MCF 10A (cell line): ENCODE data around the gene PPP2R5C. TPM values are rescaled to one million over a fixed set of nuclear protein-coding genes. Genes with fewer than 3 reads are reported as not detected.

ENCODE experiments used
- BruUV-seq: library from RNA; stranded (reverse); fragments of 400-500 nt; replicated peaks from 2 replicates; lab custom pipeline; 2021; lab: Mats Ljungman, UMichigan
- CTCF ChIA-PET: fragments of 300-600 bp; sonication (Branson Sonifier 250); formaldehyde crosslinking; extraction: SDS; loops from one replicate; lab custom pipeline; 2021; ENCODE audit warnings: antibody characterized with exemption, inconsistent platforms; lab: Yijun Ruan, JAX
- POLR2A ChIA-PET: fragments of 300-600, 350-650 bp; sonication (Branson Sonifier 250); formaldehyde crosslinking; extraction: SDS; loops from one replicate; lab custom pipeline; 2020; ENCODE audit warnings: antibody characterized with exemption, inconsistent platforms; lab: Yijun Ruan, JAX
- DNase-seq: peaks from one replicate; pipeline ENCODE4 v3.0.0-alpha.2; 2018; ENCODE audit not compliant: unreplicated experiment
- H3K27ac Mint-ChIP-seq: one replicate; pipeline ENCODE4 v1.8.0; 2022; ENCODE audit warnings: mild to moderate bottlenecking, low read depth, mixed read lengths; ENCODE audit not compliant: unreplicated experiment
- H3K27me3 Mint-ChIP-seq: one replicate; pipeline ENCODE4 v1.8.0; 2022; ENCODE audit warnings: mixed read lengths; ENCODE audit not compliant: insufficient read depth, unreplicated experiment
- H3K36me3 Mint-ChIP-seq: one replicate; pipeline ENCODE4 v1.8.0; 2022; ENCODE audit warnings: mild to moderate bottlenecking, moderate library complexity, mixed read lengths; ENCODE audit not compliant: insufficient read depth, unreplicated experiment
- H3K4me1 Mint-ChIP-seq: one replicate; pipeline ENCODE4 v1.8.0; 2022; ENCODE audit warnings: mixed read lengths; ENCODE audit not compliant: insufficient read depth, unreplicated experiment
- H3K4me3 Mint-ChIP-seq: one replicate; pipeline ENCODE4 v1.8.0; 2022; ENCODE audit warnings: mild to moderate bottlenecking, moderate library complexity, mixed read lengths; ENCODE audit not compliant: unreplicated experiment
- H3K9me3 Mint-ChIP-seq: one replicate; pipeline ENCODE4 v1.8.0; 2022; ENCODE audit warnings: mixed read lengths; ENCODE audit not compliant: unreplicated experiment
- CTCF ChIP-seq: fragments of 200-600 bp; IDR thresholded peaks from one replicate; pipeline ENCODE4 v1.8.0; 2022; ENCODE audit warnings: antibody characterized with exemption, mild to moderate bottlenecking; ENCODE audit not compliant: unreplicated experiment
- intact Hi-C: fragments of 100-400 bp; cut with micrococcal nuclease; formaldehyde crosslinking; loops from 2 replicates; pipeline ENCODE4 v1.14.1; 2022
- total RNA-seq: library from RNA; stranded (reverse); gene quantifications from 2 replicates; pipeline ENCODE4 v1.2.3, GENCODE V29; 2022

PPP2R5C gene
- total RNA-seq, 1 experiment from 2014 or later, result 118 TPM

GRCh38 chr14:101907619-101908018, 146.1 kb downstream of the PPP2R5C start:
- ChIA-PET CTCF (no interaction called here), POLR2A (no interaction called here)

GRCh38 chr14:101908795-101909194, 147.3 kb downstream of the PPP2R5C start:
- Mint-ChIP-seq H3K27ac (no peak overlapping the region), H3K4me3 (no peak overlapping the region), H3K4me1 (no peaks in the 10 kb centered on the region), H3K9me3 (no peaks in the 10 kb centered on the region), H3K36me3 (peaks cover 71% of the 10 kb centered on the region), H3K27me3 (no peaks in the 10 kb centered on the region)
- CTCF ChIA-PET, result no interaction called here
- no peak for DNase-seq
- POLR2A ChIA-PET, result no interaction called here
- intact Hi-C loops, result no loop called here
- no peak for TF ChIP-seq CTCF
- no TSS peak for BruUV-seq

More at GRCh38 chr14:101907619-101908018, 146.1 kb downstream of the PPP2R5C start:
- intact Hi-C loops, result no loop called here
- H3K4me3 Mint-ChIP-seq, result no peak overlapping the region
- H3K36me3 Mint-ChIP-seq, result peaks cover 75% of the 10 kb centered on the region
- H3K27me3 Mint-ChIP-seq, result no peaks in the 10 kb centered on the region
- H3K4me1 Mint-ChIP-seq, result no peaks in the 10 kb centered on the region
- no peaks in the 10 kb centered on the region for H3K9me3 Mint-ChIP-seq
- no peak for DNase-seq
- no peak overlapping the region for H3K27ac Mint-ChIP-seq
- no TSS peak for BruUV-seq
- no peak for TF ChIP-seq CTCF

GRCh38 chr14:101909371-101910096, 148.0 kb downstream of the PPP2R5C start:
- no peak for TF ChIP-seq CTCF
- POLR2A ChIA-PET, result no interaction called here
- CTCF ChIA-PET, result interaction anchor here (0.6 kb wide), 1 partner anchor 11 kb away, joined by 4 read pairs; no protein-coding TSS in a partner anchor
- H3K4me1 Mint-ChIP-seq, result no peaks in the 10 kb centered on the region
- H3K27me3 Mint-ChIP-seq, result no peaks in the 10 kb centered on the region
- peaks cover 74% of the 10 kb centered on the region for H3K36me3 Mint-ChIP-seq
- no peak overlapping the region for H3K27ac Mint-ChIP-seq
- no peak overlapping the region for H3K4me3 Mint-ChIP-seq
- H3K9me3 Mint-ChIP-seq, result no peaks in the 10 kb centered on the region
- DNase-seq, result no peak
- BruUV-seq, result no TSS peak
- intact Hi-C loops, result no loop called here

- Mint-ChIP-seq H3K4me3 (no peak overlapping the region), H3K36me3 (peaks cover 73% of the 10 kb centered on the region), H3K27ac (no peak overlapping the region), H3K4me1 (no peaks in the 10 kb centered on the region), H3K27me3 (no peaks in the 10 kb centered on the region), H3K9me3 (no peaks in the 10 kb centered on the region)
- TF ChIP-seq CTCF, result no peak
- DNase-seq, result no peak
- intact Hi-C loops, result no loop called here
- CTCF ChIA-PET, result no interaction called here
- POLR2A ChIA-PET, result no interaction called here
- no TSS peak for BruUV-seq
Measured at GRCh38 chr14:101912841-101913240, 151.3 kb downstream of the PPP2R5C start.
